Peyer's patch (tissue), 4 donors: ENCODE results near the gene ALPL.

Experiments
- CTCF ChIP-seq, 6 experiments: fragments of 450-650 bp in 4 of 6; fragments of 200-600 bp in 2 of 6; sonication (generic) in 1 of 6; IDR thresholded peaks; one replicate each; pipeline ENCODE4 v1.5.1; 2017 to 2019; ENCODE audit warnings: antibody characterized with exemption in 6 of 6, mild to moderate bottlenecking in 3 of 6, moderate library complexity in 1 of 6
- POLR2A ChIP-seq, 2 donors: fragments of 450-650 bp; IDR thresholded peaks; one replicate each; pipeline ENCODE4 v1.5.1; 2017; ENCODE audit warnings: antibody characterized with exemption in 2 of 2, mild to moderate bottlenecking in 2 of 2, moderate library complexity in 2 of 2

- TF ChIP-seq CTCF (IDR thresholded peaks at IDR 0.05), result no peak
- no peak for TF ChIP-seq POLR2A (IDR thresholded peaks at IDR 0.05)
Measured at GRCh38 chr1:21610027-21610426, 100.8 kb downstream of the ALPL start.
